T-helper 9 cell (primary cell): ENCODE results near the gene EXOC6B.

Source experiments
- DNase-seq: peaks from one replicate; pipeline ENCODE4 v3.0.0-alpha.2; 2020

Gene EXOC6B

DNA sequence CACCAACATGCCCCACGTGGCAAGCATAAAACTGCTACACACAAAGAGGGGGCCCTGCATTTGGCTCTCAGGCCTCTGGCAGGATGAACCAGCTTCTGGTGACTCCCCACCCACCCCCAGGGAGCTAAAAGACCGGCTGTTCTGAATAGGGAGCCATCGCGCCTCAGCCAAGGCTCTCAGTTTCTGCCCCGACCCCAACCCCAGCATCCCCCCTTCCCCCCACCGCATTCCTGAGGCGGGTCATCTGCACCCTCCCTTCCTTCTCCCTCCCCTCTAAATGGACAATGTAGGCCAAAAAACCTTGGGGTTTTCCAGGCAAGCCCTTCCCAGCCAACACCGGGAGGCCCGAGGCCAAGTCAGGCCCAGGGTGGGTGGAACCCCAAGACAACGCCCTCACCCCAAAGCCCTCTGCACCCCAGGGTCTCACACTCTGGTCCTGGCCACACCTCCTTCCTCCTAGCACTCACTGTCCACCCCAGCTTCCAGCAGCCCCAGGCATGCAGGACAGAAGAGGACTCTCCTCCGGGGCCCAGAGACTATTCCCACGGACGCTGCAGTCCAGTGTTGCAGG lies 683.9 kb downstream of the EXOC6B start:
- DNase-seq = no peak

DNA sequence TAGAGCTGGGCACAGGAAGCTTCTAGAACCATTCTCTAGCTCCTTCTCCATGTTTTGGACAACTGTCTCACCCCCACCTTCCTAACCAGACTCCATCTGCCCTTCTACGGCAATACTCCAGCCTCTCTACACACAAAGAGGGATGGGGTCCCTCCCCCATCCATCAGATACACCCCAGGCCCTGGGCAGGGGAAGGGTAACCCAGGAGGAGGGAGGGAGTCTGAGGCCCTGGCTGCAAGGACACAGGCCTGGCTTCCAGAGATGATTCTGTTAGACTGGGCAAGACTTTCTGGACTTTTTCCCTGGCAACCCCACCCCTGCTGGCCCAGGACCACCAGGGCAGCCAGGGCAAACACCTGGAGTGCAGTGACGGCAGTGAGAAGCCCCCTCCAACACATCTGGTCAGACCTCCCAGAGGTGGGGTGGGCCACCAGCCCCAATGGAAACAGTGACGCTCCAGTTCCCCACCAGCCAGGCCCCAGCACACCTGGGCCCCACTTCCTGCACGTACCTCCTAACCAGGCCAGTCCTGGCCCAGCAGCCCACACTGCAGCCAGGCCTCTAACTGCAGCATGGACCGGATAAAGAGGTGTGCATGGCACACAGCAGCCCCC lies 684.7 kb downstream of the EXOC6B start:
- no peak for DNase-seq

DNA sequence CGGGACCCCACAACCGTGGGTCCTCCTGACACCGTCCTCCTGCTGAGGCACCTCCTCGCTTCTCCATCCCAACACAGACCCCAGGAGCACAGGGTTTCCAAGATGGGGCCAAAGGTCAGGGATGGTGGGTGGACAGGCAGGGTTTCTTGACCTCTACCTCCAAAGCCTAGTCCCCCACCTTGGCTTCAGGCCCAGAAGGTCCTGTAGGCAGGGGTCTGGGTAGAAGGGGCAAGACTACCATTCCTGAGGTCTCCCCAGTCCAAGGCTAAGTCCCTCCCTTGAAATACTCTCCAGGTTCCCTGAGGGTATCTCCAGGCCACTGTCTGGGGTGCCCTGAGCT lies 685.2 kb downstream of the EXOC6B start:
- DNase-seq = no peak

DNA sequence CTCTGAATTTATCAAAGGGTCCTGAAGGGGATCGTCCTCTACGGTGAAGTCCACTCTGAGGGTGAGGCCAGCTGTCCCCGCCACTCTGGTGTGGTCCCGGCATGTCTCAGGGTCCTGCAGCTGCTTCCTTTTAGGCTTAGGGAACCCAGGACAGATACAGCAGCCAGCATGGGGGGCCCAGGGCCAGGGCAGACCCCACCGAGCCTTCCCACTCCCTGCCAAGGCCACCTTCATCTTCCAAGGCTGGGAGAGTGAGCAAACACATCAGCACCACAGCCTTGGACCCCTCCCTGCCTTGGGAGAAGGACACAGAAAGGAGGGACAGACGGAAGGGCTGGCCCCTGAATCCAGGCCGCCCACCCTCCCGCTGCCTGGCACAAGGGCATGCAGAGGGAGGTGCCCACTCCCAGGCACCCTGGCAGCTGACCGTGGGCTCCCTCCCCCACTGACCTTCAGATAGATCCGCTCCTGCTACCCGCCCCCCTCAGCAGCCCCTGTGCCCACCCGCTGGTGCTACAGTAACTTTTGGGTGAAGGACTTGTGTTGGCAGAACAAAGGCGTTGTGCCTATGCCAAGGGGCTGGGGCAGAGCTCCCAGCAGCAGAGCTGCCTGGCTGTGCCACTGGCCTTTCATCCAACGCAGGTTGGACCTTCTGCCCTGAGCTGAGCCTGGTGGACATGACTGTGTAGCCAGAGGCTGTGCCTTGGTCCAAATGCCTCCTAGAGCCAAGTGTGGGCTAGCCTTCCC lies 685.8 kb downstream of the EXOC6B start:
- DNase-seq = no peak

DNA sequence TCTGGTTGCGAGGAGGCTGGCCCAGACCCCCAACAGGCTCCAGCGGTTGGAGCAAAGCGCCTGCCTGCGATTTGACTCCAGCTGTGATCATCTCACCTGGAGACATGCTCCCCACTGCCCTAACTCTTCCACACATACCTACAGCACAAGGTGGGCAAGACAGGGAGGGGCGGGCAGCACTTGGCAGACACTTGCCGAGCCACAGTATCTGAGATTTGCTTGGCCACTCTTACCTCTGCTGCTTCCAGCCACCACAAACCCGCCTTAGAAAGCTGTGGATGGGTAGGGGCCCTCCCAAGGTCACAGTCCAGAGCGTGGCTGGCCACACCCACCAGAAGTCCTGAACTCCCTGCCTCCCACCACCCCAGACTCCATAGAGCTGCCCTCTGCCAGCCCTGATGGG lies 686.4 kb downstream of the EXOC6B start:
- DNase-seq = no peak

DNA sequence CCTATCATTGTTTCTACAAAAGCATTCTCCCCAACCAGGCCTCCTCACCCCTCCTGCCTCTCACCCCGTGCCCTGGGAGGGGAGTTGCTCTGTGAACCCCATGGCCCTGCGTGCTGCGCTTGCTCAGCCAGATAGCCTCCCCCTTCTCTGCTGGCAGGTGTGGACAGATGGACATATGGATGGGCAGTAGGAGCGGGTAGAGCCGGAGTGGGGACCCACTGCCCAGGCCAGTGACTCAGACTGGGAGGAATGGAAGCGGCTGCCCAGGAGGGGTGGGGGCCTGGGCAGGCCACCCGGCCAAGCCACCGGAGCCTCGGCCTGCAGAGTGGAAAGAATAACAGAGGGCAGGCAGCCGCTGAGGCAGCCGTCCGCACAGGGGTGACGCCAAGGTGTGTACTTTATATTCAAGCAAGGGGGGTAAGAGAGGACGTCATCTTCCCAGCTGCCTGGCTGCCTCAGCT lies 686.9 kb downstream of the EXOC6B start:
- DNase-seq = no peak

DNA sequence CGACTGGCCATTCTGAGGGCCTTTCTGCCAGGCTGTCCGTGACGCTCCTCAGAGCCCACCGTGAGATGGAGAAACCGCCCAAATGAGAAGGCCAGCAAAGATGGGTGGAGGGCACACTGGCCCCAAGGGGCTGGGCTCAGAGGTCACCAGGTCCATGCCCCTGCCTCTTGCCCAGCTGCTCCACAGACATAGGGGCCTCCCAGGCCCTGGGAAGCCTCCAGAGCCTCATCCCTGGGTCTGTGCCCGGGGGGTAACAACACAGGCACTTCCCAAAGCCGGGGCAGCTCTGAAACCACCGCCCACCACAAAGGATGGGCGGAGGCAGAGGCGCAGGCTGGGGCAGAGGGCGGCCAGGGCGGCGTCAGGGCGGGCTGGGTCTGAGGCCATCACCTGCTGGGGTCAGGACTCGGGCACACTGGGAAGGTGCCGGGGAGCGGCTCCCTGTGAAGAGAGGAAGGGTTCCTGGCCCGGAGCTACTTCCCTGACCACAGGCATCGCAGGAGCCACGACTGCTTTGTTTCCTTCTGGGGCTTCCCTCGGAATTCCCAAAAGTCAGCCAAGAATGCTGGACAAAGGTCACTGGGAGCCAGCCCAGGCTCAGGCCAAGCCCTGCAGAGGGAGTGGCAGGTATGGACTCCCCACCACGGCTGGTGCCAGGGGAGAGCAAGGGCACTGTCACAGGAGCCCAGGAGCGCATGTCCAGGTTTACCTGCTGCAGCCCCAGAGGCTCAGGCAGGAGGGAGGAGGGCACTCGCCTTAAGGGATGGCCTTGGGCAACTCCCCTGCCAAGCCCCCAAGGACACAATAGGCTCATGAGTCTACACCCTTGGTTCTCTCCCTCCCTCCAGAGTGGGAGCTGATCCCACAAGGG lies 687.6 kb downstream of the EXOC6B start:
- no peak for DNase-seq

DNA sequence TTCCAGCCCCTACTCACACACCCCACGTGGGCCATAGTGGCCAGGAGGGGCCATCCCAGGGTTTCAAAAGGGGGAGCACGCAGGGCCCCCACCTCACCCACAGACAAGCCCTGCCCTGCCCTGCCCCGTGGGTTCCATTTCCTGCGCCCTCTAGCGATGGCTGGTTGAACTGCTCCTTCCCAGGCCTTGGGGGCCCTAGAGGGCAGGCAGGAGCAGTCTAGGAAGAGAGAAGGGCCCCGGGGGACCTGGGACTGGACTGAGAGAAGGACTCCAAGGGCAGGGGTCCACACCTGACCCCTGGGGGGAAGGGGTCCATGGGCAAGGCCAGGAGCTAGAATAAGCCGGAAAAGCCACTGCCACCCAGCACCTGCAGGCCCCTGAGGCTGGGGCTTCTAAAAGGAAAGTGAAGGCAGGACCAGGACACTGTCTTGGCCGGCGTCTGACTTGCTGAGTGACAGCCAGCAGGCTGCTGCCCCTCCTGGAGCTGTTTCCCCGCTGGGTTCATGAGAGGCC lies 688.3 kb downstream of the EXOC6B start:
- DNase-seq = peak; percentile 46

DNA sequence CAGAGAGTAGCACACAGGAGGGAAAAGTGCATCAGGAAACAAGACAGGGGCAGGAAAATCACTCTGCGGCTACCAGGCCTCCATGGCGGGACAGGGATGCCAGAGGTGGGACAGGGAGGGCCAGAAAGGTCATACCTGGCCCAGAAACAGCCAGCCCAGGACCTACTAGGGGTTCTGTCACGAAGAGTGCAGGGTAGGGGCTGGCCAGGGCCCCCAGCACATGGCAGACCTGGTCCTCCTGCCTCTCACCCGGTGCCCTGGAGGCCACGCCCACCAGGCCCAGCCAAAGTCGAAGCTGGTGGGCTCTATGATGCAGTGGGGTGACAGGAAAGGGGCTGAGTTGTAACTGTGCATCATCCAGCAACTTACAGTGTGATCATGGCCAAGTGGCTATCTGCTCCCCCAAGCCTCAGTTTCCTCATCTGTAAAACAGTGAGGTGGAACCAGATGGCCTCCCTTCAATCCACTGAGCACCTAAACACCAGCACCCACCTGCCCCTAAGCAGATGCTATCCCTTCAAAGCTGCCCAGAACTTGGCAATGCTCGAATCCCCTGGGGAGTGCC lies 688.8 kb downstream of the EXOC6B start:
- DNase-seq = no peak

DNA sequence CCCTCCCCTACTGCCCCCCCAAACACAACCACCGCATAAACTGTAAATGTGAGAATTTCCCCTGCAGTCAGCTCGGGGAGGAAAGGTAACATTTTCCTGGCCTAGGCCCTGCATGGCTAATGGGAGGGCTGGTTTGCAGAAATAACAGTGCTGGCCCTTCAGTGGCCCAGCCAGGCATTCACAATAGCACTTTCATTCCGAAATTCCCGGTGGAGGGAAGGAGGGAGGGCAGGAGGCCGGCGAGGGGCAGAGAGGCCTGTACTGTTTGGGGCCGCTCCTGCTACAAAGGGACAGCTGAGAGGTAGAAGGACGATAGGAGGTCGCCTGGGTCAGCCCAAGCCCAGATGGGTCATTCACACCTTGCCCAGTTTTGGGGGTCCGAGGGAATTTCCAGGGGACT lies 689.5 kb downstream of the EXOC6B start:
- no peak for DNase-seq

DNA sequence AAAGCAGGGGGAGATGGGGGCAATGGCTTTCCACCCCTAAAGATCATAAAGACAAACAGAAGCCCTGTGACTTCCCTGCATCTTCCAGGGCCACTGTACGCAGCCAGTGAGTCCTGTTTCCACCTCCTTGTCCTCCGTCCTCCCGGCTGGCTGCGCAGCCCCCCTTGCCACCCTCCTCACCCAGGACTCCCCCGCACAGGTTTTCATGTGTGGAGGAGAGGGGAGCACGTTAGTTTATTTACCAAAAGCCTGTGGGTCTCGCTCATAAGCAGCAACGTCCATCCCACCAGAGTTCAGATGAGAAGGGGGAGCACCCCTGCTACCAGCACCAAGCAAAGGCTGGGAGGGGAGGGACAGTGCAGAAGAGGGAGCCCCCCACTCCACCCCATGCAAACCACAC lies 689.9 kb downstream of the EXOC6B start:
- DNase-seq = no peak

DNA sequence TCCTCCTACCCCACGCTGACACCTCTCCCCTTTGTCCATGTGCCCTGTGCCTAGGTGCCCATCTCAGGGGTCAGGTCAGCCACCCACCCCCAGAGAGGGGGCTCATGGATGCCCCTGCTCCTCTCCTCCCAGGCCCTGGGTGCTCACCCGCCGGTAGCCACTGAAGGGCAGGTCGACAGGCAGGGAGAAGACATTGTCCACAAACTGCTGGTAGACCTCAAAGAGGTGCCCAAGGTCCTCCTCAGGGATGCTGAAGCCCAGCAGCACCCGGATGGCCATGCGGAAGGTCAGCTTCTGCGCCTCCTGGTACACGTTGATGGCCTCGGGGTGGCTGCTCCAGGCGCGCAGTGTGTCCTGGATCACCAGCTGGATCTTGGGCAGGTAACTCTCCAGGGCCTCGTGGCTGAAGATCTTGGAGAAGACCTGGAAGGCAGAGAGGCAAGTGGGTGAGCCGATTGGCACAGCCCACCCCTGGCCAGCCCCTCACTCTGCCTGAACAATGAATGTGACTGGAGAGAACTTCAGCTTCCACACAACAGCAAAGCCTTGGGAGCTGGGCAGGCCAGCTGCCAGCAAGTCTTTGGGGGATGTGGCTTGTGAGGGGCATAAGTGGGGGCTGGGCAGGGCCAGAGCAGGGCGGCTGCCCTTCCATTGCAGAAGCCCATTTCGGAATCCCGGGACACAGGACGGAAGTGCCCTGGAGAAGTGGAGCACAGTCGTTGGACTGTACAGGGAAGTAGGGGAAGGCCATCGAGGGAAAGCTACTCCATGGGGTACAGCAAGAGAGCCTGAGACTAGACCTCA lies 690.6 kb downstream of the EXOC6B start:
- no peak for DNase-seq

DNA sequence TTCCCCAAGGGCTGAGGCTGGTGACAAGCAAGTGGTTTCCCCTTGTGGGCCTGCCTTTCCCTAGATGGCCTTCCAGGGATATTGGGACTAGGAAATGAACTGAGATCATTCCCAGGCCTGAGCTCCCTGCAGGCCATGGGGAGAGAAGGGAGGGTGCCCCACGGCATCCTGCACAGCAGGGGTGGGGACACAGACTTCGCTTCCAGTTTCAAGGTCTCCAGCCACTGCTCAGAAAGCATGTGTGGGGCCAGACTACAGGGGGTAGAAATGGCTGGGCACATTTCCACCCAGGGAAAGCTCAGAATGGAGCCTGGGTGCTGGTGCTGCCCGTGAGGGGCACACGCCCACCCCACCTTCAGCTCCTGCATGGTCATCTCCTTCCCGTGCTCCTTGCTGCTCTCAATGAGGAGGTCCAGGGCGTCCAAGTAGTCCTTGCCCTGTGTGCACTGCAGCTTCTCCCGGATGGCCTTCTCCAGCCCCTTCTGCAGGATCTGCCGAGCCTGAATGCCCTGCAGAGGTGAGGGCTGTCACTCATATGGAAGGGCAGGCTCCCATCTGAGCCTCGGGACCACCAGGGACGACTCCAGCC lies 691.3 kb downstream of the EXOC6B start:
- DNase-seq = no peak

DNA sequence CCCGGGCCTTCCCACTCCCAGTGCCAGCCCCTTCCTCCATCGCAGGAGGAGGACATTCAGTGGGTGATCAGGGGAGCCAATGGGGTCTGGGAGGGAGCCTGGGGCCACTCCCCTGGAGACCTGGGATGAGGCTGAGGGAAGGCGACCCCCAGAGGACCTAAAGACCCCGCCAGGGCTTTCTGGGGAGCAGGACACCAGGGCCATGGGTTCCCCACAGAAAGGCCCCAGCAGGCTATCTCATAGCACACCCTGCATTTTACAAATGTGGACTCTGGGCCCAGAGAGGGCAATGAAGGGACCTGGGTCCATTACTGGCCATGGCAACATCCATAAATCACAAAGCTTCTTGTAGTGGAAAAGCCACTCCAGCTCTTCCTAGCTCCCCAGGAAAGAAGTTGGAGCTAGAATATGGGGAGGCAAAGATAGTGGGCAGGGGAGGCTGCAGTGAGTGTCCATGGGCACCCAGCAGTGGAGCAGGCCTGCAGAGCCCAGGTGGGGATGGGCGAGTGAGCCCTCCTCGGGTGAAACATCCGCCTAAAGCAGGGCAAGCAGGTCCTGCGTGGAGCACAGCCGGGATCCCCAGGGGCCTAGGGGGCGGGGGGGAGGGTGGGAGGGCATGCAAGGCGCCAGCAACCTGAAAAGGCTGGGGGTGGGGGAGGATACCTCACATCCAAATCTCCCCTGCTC lies 692.0 kb downstream of the EXOC6B start:
- DNase-seq = no peak

DNA sequence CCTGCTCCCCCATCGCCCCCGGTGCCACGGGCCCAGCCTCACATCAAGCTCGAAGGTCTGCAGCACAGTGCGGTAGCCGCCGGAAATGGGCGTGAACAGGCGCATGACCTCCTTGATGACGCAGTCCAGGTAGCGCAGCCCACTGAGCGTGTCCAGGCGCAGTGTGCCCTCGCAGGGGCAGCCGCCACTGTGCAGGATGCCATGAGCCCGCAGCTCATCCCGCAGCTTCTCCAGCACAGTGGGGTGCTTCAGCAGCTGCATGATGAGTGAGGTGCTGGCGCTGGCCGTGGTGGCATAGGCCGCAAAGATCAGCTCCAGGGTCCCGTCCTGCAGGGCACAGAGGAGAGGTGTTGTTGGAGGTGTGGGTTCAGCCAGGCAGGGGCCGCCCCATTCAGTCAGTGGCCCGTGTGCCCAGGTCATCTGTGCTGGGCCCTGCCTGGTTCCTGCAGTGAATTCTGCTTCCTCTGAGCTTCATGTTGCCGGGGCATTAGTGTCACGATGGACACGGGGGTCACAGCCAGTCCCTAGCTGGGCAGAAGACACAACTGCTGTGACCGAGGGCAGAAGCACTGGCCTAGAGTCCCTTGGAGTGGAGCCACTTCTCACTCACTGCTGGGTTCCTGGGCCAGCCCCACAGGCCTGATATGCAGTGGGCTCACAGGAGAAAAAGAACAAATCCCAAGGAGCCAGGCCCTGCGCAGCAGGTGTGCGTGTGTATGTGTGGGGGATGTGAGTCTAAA lies 692.7 kb downstream of the EXOC6B start:
- DNase-seq = no peak

DNA sequence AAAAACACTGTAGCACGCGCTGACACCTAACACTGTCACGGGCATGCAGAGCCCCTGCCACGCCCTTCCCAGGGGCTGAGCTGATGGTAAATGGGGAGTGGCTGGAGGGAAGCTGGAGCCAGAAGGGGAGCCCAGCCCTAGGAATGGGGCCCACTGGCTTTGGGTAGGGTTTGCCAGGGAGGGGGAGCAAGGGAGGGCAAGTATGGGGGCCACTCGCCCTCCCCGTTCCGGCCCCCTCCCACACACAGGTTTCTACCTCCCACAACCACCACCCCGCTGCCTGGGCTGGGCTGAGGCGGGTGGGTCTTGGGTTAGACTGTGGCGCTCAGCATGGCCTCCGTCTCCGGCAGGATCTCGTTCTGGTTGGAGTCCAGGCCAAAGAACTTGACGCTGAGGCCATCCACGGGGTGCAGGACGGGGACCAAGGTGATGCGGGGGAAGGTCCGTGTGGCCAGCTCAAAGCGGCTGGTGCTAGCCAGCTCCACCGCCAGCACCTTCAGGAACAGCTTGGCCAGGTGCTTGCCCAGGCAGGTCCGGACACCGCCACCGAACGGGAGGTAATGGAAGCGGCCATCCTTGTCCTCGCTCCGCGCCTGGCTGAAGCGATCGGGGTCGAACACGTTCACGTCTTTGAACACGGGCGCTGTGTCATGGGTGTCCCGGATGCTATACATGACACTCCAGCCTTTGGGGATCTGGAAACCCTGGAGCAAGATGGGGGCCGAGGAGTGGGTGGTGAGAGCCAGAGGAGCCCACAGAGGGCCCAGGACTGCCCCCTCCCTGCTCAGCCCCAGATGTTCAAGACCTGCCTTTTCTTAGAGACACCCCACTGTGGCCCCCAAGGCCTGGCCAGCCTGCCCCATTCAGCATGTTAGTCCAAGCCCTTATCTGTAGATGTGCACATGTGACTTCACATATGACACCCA lies 693.7 kb downstream of the EXOC6B start:
- no peak for DNase-seq

DNA sequence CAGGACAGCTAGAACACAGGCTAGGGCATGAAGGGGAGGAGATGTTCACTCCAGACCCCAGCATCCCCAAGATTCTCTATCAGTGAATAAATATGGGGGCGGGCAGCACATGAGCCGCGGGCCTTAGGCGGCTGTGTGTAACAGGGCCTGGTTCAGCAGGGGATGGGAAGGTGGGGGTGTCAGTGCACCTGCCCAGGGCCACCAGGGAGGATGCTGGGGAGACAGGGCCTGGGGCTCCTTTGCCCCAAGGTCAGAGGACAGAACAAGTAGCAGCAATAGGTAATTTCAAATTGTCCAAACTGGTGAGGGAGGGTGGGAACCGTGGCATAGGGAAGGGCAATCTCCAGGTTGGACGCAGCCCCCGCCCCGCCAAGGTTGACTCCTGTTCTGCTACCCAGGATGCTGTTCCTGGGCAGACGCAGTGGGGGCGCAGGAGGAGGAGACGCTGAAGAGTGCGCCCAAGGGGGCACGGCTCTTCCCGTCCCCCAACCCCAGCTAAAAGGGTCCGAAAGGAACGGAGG lies 694.4 kb downstream of the EXOC6B start:
- no peak for DNase-seq

DNA sequence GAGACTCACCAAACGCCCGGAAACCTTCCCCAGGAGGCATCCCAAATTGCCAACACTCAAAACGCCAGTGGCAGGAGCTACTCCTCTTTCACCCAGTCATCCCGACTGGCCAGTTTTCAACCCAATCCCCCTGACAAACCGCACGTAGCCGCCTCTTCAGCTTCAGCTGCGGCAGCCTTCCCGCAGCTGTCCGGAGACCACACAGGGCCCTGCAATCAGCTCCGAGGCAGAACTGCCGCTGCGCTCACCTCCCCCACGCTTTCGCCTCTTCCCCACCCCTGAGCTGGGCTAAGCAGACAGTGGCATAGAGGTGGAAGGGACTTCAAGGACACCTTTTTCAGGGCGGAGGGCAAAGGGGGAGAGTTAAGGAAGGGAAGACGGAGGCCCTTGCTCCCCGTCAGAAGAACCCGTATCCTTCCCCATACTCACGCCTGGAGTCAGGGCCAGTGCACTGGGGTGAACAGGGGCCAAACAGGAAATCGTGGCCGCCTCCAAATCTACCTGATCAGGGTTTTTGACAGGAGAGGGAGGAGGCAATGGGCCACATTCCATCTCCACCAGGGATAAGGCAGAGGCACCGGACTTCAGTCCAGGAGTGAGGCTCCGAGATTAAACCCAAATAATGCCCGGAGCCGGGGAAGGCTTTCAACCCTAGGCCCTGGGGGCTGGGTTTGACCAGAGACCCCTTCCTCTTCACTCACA lies 695.0 kb downstream of the EXOC6B start:
- DNase-seq = no peak
